Right lobe of liver (tissue), 6 donors: Measurements from ENCODE around the gene KCNN3. TPM values are rescaled to one million over a fixed set of nuclear protein-coding genes. Genes with fewer than 3 reads are reported as not detected.

ENCODE experiments used
- ATAC-seq, 4 donors: fragments of 200-7000 bp; cut with Tn5 transposase; one replicate each; pipeline ENCODE4 v1.9.1; 2020; ENCODE audit warnings: mild to moderate bottlenecking in 4 of 4, moderate library complexity in 4 of 4
- DNase-seq, 3 donors: peaks; one replicate each; pipeline ENCODE4 v3.0.0-alpha.2; 2020
- H3K27ac ChIP-seq, 3 donors: fragments of 200-600 bp; one replicate each; pipeline ENCODE4 v1.8.0; 2022
- H3K27me3 ChIP-seq, 2 donors: fragments of 200-600 bp; one replicate each; pipeline ENCODE4 v1.8.0; 2022
- H3K36me3 ChIP-seq, 4 donors: fragments of 200-600 bp; sonication (generic) in 1 of 4; one replicate each; pipeline versions ENCODE4 v1.5.1 to v1.8.0; 2017 to 2022; ENCODE audit warnings: control low read depth in 1 of 4
- H3K4me1 ChIP-seq, 4 donors: fragments of 200-600 bp; sonication (generic) in 1 of 4; one replicate each; pipeline versions ENCODE4 v1.5.1 to v1.8.0; 2017 to 2022; ENCODE audit warnings: control low read depth in 1 of 4
- H3K4me3 ChIP-seq, 3 donors: fragments of 200-600 bp; one replicate each; pipeline ENCODE4 v1.8.0; 2022
- H3K9me3 ChIP-seq, 4 donors: fragments of 200-600 bp; sonication (generic) in 1 of 4; one replicate each; pipeline versions ENCODE4 v1.5.1 to v1.8.0; 2017 to 2022; ENCODE audit warnings: control low read depth in 1 of 4
- POLR2A ChIP-seq: fragments of 450-650 bp; IDR thresholded peaks from one replicate; pipeline ENCODE4 v1.6.1; 2017; ENCODE audit warnings: antibody characterized with exemption, mild to moderate bottlenecking
- WGBS: methylation state at CpG from one replicate; pipeline ENCODE4 v1.1.6; 2018; ENCODE audit warnings: low coverage, low lambda C conversion rate; ENCODE audit not compliant: insufficient coverage; ENCODE audit errors: missing lambda C conversion rate; 5-methylcytosine and 5-hydroxymethylcytosine counted together
- intact Hi-C, 2 donors: fragments of 100-400 bp; cut with DNase I; formaldehyde crosslinking; loops; one replicate each; pipeline versions ENCODE4 v1.11.2 to v1.14.1; 2022
- total RNA-seq, 6 experiments: library from RNA; depleted of rRNA in 2 of 6; stranded (reverse); fragments of >200 nt in 2 of 6; fragmentation: NEBNext Ultra II Directional in 3 of 6; extraction: Animal tissue kit (Norgen Biotek cat#: 25700) in 3 of 6; gene quantifications; one replicate each; pipeline versions ENCODE4 v1.1.0 to v1.2.4, GENCODE V29; 2016 to 2023
- TF ChIP-seq, protein P1 (sequence below), 4 donors: fragments of 200-600 bp in 3 of 4; fragments of 450-650 bp in 1 of 4; IDR thresholded peaks; one replicate each; pipeline versions ENCODE4 v1.5.1 to v1.8.0; 2016 to 2022; ENCODE audit warnings: antibody characterized with exemption in 4 of 4, mild to moderate bottlenecking in 2 of 4
- donor health status: DM: no; HTN: yes; CAD: no.
- donor health status: DM: no; HTN: no; CAD: no.
- donor health status: DM: no; HTN: no; CAD: no.
- donor health status: DM: no; HTN: yes; CAD: no.
- donor health status: DM: no; HTN: yes; CAD: no.

Gene KCNN3
- total RNA-seq, 6 experiments from 2014 or later: 0.15 to 0.64 (median 0.32) TPM

DNA sequence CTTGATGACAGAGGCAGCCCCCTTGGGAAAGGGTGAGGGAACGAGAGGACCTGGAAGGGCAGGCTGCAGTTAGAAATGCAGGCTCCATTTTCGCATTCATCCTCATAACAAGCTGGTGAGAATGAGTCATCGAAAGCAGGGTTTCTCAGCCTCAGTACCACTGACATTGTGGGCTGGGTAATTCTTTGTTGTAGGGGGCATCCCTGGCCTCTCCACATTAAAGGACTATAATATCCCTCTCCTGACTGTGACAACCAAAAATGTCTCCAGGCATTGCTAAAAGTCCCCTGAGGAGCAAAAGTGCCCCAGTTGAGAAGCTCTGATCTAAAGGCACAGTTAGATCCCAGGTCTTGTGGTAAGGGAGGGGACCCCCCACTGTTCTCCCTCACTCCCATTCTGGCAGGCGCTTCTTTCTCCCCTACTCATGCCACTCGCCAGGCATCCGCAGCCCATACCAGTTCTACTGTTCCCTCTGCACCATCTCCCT lies 20.4 kb downstream of the KCNN3 start:
- no peaks in the 10 kb centered on the region for H3K36me3 ChIP-seq
- DNase-seq (no peak), ATAC-seq (no peak)
- no peak overlapping the region for H3K27ac ChIP-seq
- no peaks in the 10 kb centered on the region for H3K4me1 ChIP-seq
- no CpG with 5 or more reads among the region's 6 CpGs for WGBS
- no peaks in the 10 kb centered on the region for H3K27me3 ChIP-seq
- H3K9me3 ChIP-seq: no peaks in the 10 kb centered on the region
- TF ChIP-seq, protein P1, sequence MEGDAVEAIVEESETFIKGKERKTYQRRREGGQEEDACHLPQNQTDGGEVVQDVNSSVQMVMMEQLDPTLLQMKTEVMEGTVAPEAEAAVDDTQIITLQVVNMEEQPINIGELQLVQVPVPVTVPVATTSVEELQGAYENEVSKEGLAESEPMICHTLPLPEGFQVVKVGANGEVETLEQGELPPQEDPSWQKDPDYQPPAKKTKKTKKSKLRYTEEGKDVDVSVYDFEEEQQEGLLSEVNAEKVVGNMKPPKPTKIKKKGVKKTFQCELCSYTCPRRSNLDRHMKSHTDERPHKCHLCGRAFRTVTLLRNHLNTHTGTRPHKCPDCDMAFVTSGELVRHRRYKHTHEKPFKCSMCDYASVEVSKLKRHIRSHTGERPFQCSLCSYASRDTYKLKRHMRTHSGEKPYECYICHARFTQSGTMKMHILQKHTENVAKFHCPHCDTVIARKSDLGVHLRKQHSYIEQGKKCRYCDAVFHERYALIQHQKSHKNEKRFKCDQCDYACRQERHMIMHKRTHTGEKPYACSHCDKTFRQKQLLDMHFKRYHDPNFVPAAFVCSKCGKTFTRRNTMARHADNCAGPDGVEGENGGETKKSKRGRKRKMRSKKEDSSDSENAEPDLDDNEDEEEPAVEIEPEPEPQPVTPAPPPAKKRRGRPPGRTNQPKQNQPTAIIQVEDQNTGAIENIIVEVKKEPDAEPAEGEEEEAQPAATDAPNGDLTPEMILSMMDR (IDR thresholded peaks at IDR 0.05): no peak
- no peak for TF ChIP-seq POLR2A
- H3K4me3 ChIP-seq: no peak overlapping the region
- intact Hi-C loops: no loop called here

DNA sequence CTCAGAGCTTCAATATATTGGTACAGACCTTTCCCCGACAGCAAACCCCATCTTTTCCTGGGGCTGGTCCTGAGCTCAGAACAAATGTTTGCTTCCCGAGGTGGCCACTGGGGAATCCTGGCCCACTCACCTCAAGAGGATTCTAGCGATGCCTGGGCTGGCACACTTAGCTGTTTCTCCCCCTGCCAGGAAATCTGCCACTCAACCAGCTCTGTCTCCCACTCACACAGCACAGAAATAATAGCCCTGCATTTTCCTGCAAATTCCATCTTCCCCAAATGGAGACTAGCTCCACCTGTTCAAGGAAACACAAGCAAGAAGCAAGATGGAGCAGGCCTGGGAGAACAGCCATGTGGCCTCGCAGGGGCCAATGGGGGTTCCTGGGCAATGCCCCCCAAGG lies 21.1 kb downstream of the KCNN3 start:
- 79% methylated on average over 4 of the region's 4 CpGs for WGBS
- H3K4me1 ChIP-seq: no peaks in the 10 kb centered on the region
- DNase-seq (no peak), ATAC-seq (no peak)
- H3K9me3 ChIP-seq: no peaks in the 10 kb centered on the region
- no peaks in the 10 kb centered on the region for H3K36me3 ChIP-seq
- H3K27ac ChIP-seq: no peak overlapping the region
- H3K4me3 ChIP-seq: no peak overlapping the region
- TF ChIP-seq, protein P1 (IDR thresholded peaks at IDR 0.05): no peak
- intact Hi-C loops: no loop called here
- no peaks in the 10 kb centered on the region for H3K27me3 ChIP-seq

DNA sequence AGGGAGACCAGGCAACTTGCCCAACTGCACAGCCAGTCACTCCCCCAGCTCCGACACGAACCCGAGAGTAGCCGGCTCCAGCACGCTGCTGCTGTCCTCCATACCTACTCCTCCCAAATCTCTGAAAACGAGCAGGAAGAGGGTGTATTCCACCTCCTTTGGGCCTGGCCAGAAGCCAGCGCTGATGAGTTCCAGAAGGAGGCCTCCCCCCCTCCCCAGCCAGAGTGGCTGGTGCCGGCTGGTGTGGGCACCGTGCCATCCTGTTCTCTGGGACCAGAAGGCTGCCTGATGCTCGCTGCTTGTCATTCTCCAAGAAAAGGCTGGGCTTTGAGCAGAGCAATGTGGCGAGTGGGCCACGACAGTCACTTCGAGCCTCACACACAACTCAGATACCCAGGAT lies 22.2 kb downstream of the KCNN3 start:
- intact Hi-C loops: no loop called here
- TF ChIP-seq, protein P1 (IDR thresholded peaks at IDR 0.05): no peak
- TF ChIP-seq POLR2A: no peak

DNA sequence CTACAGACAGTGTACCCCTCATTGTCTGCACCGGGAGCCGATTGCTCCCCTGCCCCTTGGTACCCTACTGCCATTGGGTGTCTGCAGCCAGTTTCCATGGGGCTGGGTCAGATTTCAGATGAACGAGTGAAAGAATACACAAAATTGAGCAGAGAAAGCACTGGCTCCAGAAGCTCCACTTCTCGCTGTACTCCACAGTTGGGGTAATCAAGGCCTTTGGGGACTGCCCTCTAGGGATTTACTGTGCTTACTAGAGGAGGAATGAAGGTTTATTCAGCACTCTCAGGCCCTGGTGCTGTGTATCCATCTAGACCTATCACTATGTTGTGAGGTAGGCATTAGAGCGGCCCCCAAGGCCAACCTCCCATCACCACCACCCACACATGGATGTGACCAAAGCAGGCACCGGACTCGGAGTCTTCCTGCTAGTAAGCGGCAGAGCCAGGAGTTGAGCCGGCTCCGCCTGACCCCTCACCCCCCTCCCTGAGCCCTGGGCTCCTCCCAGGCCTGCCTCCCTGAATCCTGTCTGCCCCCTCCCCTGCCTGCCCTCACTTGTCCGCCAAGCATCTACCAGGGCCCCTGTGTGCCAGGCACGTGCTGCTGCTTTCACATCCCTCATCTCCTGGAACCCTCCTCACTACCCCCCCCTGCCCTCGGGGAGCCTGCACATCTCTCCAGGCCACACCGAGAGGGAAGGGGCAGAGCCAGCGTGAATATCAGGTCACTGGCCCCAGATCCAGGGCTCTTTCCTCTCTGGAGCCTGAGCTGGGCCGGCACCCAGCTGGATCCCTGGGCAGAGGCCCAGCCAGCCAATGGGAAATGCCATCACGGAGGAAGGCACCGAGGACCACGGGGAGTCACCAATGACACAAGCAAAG lies 23.3 kb downstream of the KCNN3 start:
- Histone ChIP-seq H3K4me1 (no peaks in the 10 kb centered on the region), H3K9me3 (no peaks in the 10 kb centered on the region), H3K36me3 (no peaks in the 10 kb centered on the region), H3K27ac (no peak overlapping the region), H3K4me3 (no peak overlapping the region), H3K27me3 (no peaks in the 10 kb centered on the region)
- TF ChIP-seq POLR2A: no peak
- TF ChIP-seq, protein P1 (IDR thresholded peaks at IDR 0.05): no peak
- intact Hi-C loops: no loop called here
- DNase-seq: no peak
- 66% methylated on average over 9 of the region's 19 CpGs for WGBS
- no peak for ATAC-seq

More for the DNA sequence above, 22.2 kb downstream of the KCNN3 start:
- H3K36me3 ChIP-seq: no peaks in the 10 kb centered on the region
- no peaks in the 10 kb centered on the region for H3K4me1 ChIP-seq
- no CpG with 5 or more reads among the region's 13 CpGs for WGBS
- DNase-seq (no peak), ATAC-seq (no peak)
- H3K27me3 ChIP-seq: no peaks in the 10 kb centered on the region
- no peak overlapping the region for H3K4me3 ChIP-seq
- no peaks in the 10 kb centered on the region for H3K9me3 ChIP-seq
- H3K27ac ChIP-seq: no peak overlapping the region
